WERI-Rb-1 (cell line): ENCODE measurements around the gene CYP1B1.

Source experiments
- DNase-seq: peaks from one replicate; pipeline ENCODE4 v3.0.0-alpha.2; 2020
- H3K27ac ChIP-seq: fragments of 250-450 bp; sonication (Bioruptor Pico); 2 replicates; pipeline ENCODE4 v1.5.1; 2020; ENCODE audit warnings: mild to moderate bottlenecking, moderate library complexity
- H3K27me3 ChIP-seq: fragments of 250-450 bp; sonication (Bioruptor Pico); 2 replicates; pipeline ENCODE4 v1.5.1; 2021; ENCODE audit warnings: mild to moderate bottlenecking, low read depth, moderate library complexity; ENCODE audit not compliant: insufficient read depth, severe bottlenecking
- H3K36me3 ChIP-seq: fragments of 250-450 bp; sonication (Bioruptor Pico); 2 replicates; pipeline ENCODE4 v1.5.1; 2020; ENCODE audit warnings: mild to moderate bottlenecking, moderate library complexity
- H3K4me3 ChIP-seq: 2 replicates; pipeline ENCODE4 v1.5.1; 2011; ENCODE audit warnings: low read depth, mild to moderate bottlenecking, control low read depth, low read length
- H3K9me3 ChIP-seq: fragments of 250-450 bp; sonication (Bioruptor Pico); 2 replicates; pipeline ENCODE4 v1.5.1; 2021; ENCODE audit warnings: mild to moderate bottlenecking, moderate library complexity; ENCODE audit not compliant: severe bottlenecking
- TF ChIP-seq, protein P1 (sequence below): IDR thresholded peaks from 2 replicates; pipeline ENCODE4 v1.5.1; 2011; ENCODE audit warnings: low read depth, mild to moderate bottlenecking, control low read depth, inconsistent platforms, low read length

The CYP1B1 gene

DNA sequence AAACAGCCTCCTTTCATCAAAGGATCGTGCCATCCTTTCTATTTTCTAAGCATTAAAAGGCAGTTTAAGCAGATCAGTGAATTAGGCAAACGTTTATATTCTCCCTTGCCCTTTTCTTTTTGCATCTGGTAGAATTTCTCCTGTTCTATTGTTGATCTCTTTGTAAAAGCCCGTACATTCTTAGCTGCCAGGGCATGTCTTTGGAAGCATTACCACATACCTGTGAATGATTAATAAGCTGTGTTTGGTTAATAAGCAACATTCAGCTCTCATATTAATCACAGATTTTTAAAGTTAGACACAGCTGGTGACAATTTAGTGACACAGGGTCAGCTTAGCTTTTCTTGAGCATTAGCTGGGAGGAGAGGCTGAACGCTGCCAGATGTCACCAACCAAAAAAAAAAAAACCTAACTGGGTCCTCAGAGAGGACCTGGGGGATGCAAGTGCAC, 33.8 kb upstream of the CYP1B1 start:
- no peak for DNase-seq
- H3K36me3 ChIP-seq, result no peaks in the 10 kb centered on the region
- H3K27me3 ChIP-seq, result no peaks in the 10 kb centered on the region
- no peak overlapping the region for H3K4me3 ChIP-seq
- peaks cover 6% of the 10 kb centered on the region for H3K9me3 ChIP-seq
- TF ChIP-seq, protein P1, sequence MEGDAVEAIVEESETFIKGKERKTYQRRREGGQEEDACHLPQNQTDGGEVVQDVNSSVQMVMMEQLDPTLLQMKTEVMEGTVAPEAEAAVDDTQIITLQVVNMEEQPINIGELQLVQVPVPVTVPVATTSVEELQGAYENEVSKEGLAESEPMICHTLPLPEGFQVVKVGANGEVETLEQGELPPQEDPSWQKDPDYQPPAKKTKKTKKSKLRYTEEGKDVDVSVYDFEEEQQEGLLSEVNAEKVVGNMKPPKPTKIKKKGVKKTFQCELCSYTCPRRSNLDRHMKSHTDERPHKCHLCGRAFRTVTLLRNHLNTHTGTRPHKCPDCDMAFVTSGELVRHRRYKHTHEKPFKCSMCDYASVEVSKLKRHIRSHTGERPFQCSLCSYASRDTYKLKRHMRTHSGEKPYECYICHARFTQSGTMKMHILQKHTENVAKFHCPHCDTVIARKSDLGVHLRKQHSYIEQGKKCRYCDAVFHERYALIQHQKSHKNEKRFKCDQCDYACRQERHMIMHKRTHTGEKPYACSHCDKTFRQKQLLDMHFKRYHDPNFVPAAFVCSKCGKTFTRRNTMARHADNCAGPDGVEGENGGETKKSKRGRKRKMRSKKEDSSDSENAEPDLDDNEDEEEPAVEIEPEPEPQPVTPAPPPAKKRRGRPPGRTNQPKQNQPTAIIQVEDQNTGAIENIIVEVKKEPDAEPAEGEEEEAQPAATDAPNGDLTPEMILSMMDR, result no peak
- no peak overlapping the region for H3K27ac ChIP-seq

- Histone ChIP-seq H3K4me3 (no peak overlapping the region), H3K27ac (no peak overlapping the region), H3K9me3 (peaks cover 10% of the 10 kb centered on the region), H3K27me3 (no peaks in the 10 kb centered on the region), H3K36me3 (no peaks in the 10 kb centered on the region)
- no peak for DNase-seq
- TF ChIP-seq, protein P1, result no peak
These were observed 33.2 kb upstream of the CYP1B1 start for GRCh38 chr2:38108907-38109731.

DNA sequence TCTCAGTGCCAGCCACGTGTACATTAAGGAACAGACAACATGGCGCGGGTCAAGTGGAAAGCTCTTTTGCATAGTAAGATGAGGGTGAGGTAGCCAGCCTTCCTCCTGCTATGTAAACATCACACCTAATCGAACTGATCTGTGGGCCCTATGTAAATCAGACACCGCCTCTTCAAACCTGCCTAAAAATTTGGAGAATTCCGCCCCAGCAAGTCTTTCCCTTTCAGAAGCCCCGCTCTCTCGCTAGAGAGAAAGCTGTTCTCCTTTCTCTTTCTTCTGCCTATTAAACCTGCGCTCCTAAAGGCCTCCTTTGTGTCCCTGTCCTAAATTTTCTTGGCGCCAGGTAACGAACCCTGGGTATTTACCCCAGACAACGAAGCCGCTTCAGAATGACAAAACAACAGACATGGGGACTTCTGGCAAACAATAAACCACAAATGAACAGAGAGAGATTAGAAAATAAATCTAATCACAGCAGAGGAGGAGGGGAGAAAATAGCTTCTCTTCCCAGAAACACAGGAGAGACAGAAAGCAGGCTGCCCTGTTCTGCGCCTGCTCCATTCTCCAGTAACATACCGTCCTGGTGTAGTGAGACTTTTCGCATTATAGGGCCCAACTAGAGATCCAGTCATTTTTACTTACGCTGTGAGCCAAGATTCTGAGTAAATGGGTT, 31.9 kb upstream of the CYP1B1 start:
- no peak overlapping the region for H3K27ac ChIP-seq
- no peak overlapping the region for H3K4me3 ChIP-seq
- peaks cover 10% of the 10 kb centered on the region for H3K9me3 ChIP-seq
- no peak for DNase-seq
- TF ChIP-seq, protein P1, result no peak
- no peaks in the 10 kb centered on the region for H3K27me3 ChIP-seq
- no peaks in the 10 kb centered on the region for H3K36me3 ChIP-seq

DNA sequence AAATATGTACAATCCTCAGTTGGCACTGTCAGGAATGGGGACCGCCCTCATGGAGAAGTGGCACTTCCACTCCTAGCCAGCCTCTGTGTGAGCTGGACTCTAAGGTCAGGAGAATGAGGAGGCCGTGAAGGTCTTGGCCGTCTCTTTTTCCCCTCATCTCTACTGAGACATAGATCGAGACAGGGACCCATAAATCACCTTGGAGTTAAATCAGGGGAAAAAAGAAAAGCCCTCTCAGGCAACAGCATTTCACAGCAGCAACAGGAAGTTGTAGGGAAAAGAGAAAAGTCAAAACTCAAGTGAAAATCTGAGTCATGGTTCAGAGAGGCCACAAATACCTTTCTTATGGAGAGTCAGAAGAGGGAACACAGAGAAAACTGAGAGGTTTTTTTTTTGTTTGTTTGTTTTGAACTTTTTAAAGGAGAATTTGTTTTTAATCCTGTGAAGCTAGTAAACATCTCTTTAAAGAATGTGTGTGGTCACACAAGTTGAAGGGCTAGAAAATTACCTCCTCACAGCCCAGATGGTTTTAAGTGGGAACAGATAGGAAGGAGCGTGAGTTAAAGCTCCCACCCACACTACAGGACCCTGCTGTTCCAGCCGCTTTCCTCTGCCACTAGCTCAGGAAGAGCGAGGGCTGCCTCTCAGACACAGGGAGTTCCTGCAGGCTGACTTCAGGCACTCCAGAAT, 30.6 kb upstream of the CYP1B1 start:
- Histone ChIP-seq H3K9me3 (peaks cover 8% of the 10 kb centered on the region), H3K36me3 (no peaks in the 10 kb centered on the region), H3K4me3 (no peak overlapping the region), H3K27me3 (no peaks in the 10 kb centered on the region), H3K27ac (no peak overlapping the region)
- no peak for DNase-seq
- TF ChIP-seq, protein P1, result no peak

DNA sequence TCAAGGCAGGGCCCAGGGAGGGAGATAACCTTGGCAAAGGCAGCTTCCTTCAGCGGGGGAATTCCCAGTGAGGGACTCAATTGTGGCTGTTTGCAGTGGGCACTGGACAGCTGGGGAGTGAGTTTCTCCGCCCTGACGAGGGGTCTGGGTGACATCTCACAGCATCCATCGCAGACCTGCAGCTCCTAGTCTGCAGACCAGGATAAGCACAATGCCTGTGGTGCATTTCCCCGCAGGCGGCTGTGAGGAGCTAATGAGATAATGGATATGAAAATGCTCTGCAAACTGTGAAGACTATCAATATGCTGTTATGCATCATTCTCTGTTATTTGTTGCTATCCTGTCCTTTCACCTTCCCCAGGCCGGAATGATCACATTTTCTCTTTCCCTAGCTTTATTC, 30.0 kb upstream of the CYP1B1 start:
- Histone ChIP-seq H3K9me3 (peaks cover 8% of the 10 kb centered on the region), H3K4me3 (no peak overlapping the region), H3K27ac (no peak overlapping the region), H3K27me3 (no peaks in the 10 kb centered on the region), H3K36me3 (no peaks in the 10 kb centered on the region)
- no peak for DNase-seq
- TF ChIP-seq, protein P1, result no peak
